ENCODE data around the gene DEFB124. TPM values are rescaled to one million over a fixed set of nuclear protein-coding genes. Genes with fewer than 3 reads are reported as not detected.

DEFB124 gene
- total RNA-seq, 1 donor from 2014 or later: not detected

DNA sequence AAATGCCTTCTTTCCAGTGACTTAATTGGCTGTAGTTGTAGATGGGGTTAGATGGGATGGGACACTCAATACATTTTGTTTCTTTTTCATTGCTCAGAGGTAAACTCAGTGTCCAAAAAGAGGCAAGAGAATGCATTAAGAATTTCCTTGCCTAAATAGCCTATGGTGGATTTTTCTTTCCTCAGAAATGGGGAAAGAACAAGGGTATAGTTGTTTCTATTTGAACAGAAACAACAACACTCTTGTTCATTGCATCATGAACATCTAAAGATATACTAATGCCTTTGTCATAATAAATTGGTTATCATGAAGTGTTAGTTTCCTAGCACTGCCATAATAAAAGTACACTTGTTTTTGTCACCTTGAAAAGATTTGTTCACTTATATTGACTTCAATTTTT lies 49.1 kb downstream of the DEFB124 start:
- Mint-ChIP-seq H3K4me3 (no peak overlapping the region), H3K36me3 (no peaks in the 10 kb centered on the region), H3K9me3 (peaks cover 43% of the 10 kb centered on the region), H3K27ac (no peak overlapping the region), H3K4me1 (no peaks in the 10 kb centered on the region), H3K27me3 (ENCODE audit: low read depth) (no peaks in the 10 kb centered on the region)
- no peak for DNase-seq (ENCODE audit: low spot score in 2 of 2, unreplicated experiment in 2 of 2)
- TF ChIP-seq CTCF (IDR thresholded peaks at IDR 0.05; ENCODE audit: unreplicated experiment): no peak

DNA sequence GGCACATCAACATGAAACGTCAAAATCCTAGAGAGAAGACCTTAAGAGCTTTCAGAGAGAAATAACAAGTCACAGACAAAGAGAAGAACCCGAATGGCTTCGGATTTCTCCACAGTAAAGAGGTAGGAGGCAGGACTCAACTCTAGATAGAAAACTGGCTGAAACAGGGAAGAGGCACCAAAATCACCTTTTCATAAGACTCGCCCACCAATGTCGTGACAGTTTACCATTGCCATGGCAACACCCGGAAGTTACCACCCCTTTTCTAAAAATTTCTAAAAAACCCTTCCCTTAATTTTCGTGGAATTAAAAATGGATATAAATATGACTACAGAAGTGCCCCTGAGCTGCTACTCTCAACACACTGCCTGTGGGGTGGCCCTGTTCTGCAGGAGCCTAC lies 56.6 kb downstream of the DEFB124 start:
- no peak for TF ChIP-seq CTCF (IDR thresholded peaks at IDR 0.05; ENCODE audit: unreplicated experiment)
- no peak for DNase-seq (ENCODE audit: low spot score in 2 of 2, unreplicated experiment in 2 of 2)
- peaks cover 65% of the 10 kb centered on the region for H3K9me3 Mint-ChIP-seq
- no peaks in the 10 kb centered on the region for H3K4me1 Mint-ChIP-seq
- no peaks in the 10 kb centered on the region for H3K27me3 Mint-ChIP-seq (ENCODE audit: low read depth)
- no peak overlapping the region for H3K4me3 Mint-ChIP-seq
- no peak overlapping the region for H3K27ac Mint-ChIP-seq
- peaks cover 2% of the 10 kb centered on the region for H3K36me3 Mint-ChIP-seq

GRCh38 chr20:31415653-31416052 lies 59.3 kb downstream of the DEFB124 start:
- H3K4me3 Mint-ChIP-seq: no peak overlapping the region
- H3K9me3 Mint-ChIP-seq: peaks cover 69% of the 10 kb centered on the region
- no peaks in the 10 kb centered on the region for H3K27me3 Mint-ChIP-seq (ENCODE audit: low read depth)
- DNase-seq (ENCODE audit: low spot score in 2 of 2, unreplicated experiment in 2 of 2): no peak
- H3K36me3 Mint-ChIP-seq: peaks cover 2% of the 10 kb centered on the region
- no peak overlapping the region for H3K27ac Mint-ChIP-seq
- no peak for TF ChIP-seq CTCF (IDR thresholded peaks at IDR 0.05; ENCODE audit: unreplicated experiment)
- H3K4me1 Mint-ChIP-seq: no peaks in the 10 kb centered on the region

Other genes starting within 250 kb of the DEFB124 start
- gene DEFB115, start 217.5 kb downstream of the DEFB124 start, total RNA-seq: not detected in 3 replicates
- not detected in 3 replicates for gene DEFB116, start 166.5 kb downstream of the DEFB124 start, total RNA-seq
- gene DEFB118, start 106.5 kb downstream of the DEFB124 start, total RNA-seq: not detected in 3 replicates
- not detected in 3 replicates for gene DEFB119, start 84.5 kb downstream of the DEFB124 start, total RNA-seq
- not detected in 3 replicates for gene DEFB121, start 68.9 kb downstream of the DEFB124 start, total RNA-seq
- gene DEFB123, start 34.5 kb downstream of the DEFB124 start, total RNA-seq: not detected in 3 replicates
- not detected in 3 replicates for gene REM1, start 161 bp upstream of the DEFB124 start, total RNA-seq
- gene HM13, start 39.3 kb upstream of the DEFB124 start, total RNA-seq: 140 to 143 TPM (median 140 TPM) in 3 replicates
- gene ID1, start 130.2 kb upstream of the DEFB124 start, total RNA-seq: 374 to 378 TPM (median 377 TPM) in 3 replicates
- 0.34 TPM in 1 of 3 replicates, not detected in the others for gene COX4I2, start 162.8 kb upstream of the DEFB124 start, total RNA-seq
- gene BCL2L1, start 247.7 kb upstream of the DEFB124 start, total RNA-seq: 63.2 to 66.6 TPM (median 64.8 TPM) in 3 replicates